K562 (cell line): ENCODE measurements around the gene EFCAB13. TPM values are rescaled to one million over a fixed set of nuclear protein-coding genes. Genes with fewer than 3 reads are reported as not detected.

Source experiments
- ARID1B ChIP-seq: fragments of 450-650 bp; IDR thresholded peaks from 2 replicates; pipeline ENCODE4 v1.6.1; 2016; ENCODE audit warnings: antibody characterized with exemption, mild to moderate bottlenecking, inconsistent platforms
- CBX2 ChIP-seq: fragments of 200-600 bp; sonication (generic); IDR thresholded peaks from one replicate; pipeline ENCODE4 v1.6.1; 2012; ENCODE audit warnings: mild to moderate bottlenecking, low read length, inconsistent platforms; ENCODE audit not compliant: insufficient read depth, poor library complexity, severe bottlenecking
- CHD4 ChIP-seq: fragments of 200-600 bp; sonication (generic); IDR thresholded peaks from 3 replicates; pipeline ENCODE4 v1.6.1; 2012; ENCODE audit warnings: low read depth, mild to moderate bottlenecking, mixed read lengths, low read length, inconsistent platforms; ENCODE audit not compliant: insufficient read depth, insufficient replicate concordance, poor library complexity, severe bottlenecking
- CREM ChIP-seq: IDR thresholded peaks from 2 replicates; pipeline ENCODE4 v1.6.1; 2014; ENCODE audit warnings: antibody characterized with exemption, low read depth
- EP300 ChIP-seq: IDR thresholded peaks from 2 replicates; pipeline ENCODE4 v1.6.1; 2012; ENCODE audit warnings: low read length, improper control_type of control experiment
- FOXJ3 ChIP-seq: sonication (generic); formaldehyde crosslinking; IDR thresholded peaks from 2 replicates; pipeline ENCODE4 v1.4.0; 2020; ENCODE audit warnings: mild to moderate bottlenecking, missing genetic modification reagents
- NR4A1 ChIP-seq, 2 experiments: fragments of 250-450 bp in 1 of 2; fragments of 450-650 bp in 1 of 2; sonication (Bioruptor Pico) in 1 of 2; IDR thresholded peaks; 2 replicates each; pipeline versions ENCODE4 v1.4.0 to v1.6.1; 2016 to 2020; ENCODE audit warnings: mild to moderate bottlenecking in 2 of 2, missing compliant biosample characterization in 1 of 2, missing genetic modification characterization in 1 of 2, moderate library complexity in 1 of 2
- RBM25 ChIP-seq: fragments of 200-400 bp; formaldehyde crosslinking; IDR thresholded peaks from 2 replicates; pipeline ENCODE4 v1.6.1; 2018; ENCODE audit warnings: low read length, low read depth, moderate library complexity; ENCODE audit not compliant: severe bottlenecking
- RCOR1 ChIP-seq, 2 experiments: IDR thresholded peaks; 2 replicates each; pipeline ENCODE4 v1.6.1; 2012; ENCODE audit warnings: low read depth in 2 of 2, low read length in 2 of 2, borderline replicate concordance in 1 of 2, improper control_type of control experiment in 1 of 2
- SMARCA5 ChIP-seq: fragments of 450-650 bp; IDR thresholded peaks from 2 replicates; pipeline ENCODE4 v1.6.1; 2016
- SMC3 ChIP-seq: conservative IDR thresholded peaks from 2 replicates; pipeline ENCODE4 v1.6.1; 2011; ENCODE audit warnings: low read depth, low read length, improper control_type of control experiment; ENCODE audit not compliant: insufficient read depth
- ZFX ChIP-seq: sonication (generic); formaldehyde crosslinking; IDR thresholded peaks from 2 replicates; pipeline ENCODE4 v1.8.0; 2022; ENCODE audit warnings: mild to moderate bottlenecking, missing genetic modification reagents, moderate library complexity
- ZNF444 ChIP-seq: fragments of 250-450 bp; sonication (Bioruptor Pico); IDR thresholded peaks from 2 replicates; pipeline ENCODE4 v1.4.0; 2020; ENCODE audit warnings: mild to moderate bottlenecking, moderate library complexity
- ZNF699 ChIP-seq: fragments of 250-450 bp; sonication (Bioruptor Pico); IDR thresholded peaks from 2 replicates; pipeline ENCODE4 v1.8.0; 2021; ENCODE audit warnings: mild to moderate bottlenecking, moderate library complexity; ENCODE audit not compliant: insufficient replicate concordance
- polyA plus RNA-seq, 8 experiments: library from polyadenylated mRNA; depleted of rRNA in 4 of 8; stranded (reverse) in 5 of 8; unstranded in 3 of 8; fragments of >200 nt; fragmentation: Nextera tagmentation in 2 of 8; fragmentation: Illumina TruSeq in 1 of 8; extraction: Ambion mirVana in 2 of 8; extraction: Trizol in 1 of 8; gene quantifications; 2 replicates each; pipeline versions ENCODE4 v1.2.1 to v1.2.3, GENCODE V29; 2011 to 2014; ENCODE audit warnings: inconsistent platforms in 1 of 8, missing spikeins in 1 of 8
- total RNA-seq, 7 experiments: library from RNA; depleted of rRNA in 6 of 7; stranded (reverse); fragments of >200 nt in 6 of 7; fragmentation: Illumina TruSeq in 2 of 7; extraction: Trizol in 2 of 7; gene quantifications; 2 replicates each; pipeline versions ENCODE4 v1.2.1 to v1.2.3, GENCODE V29; 2011 to 2021; ENCODE audit warnings: low replicate concordance in 1 of 7
- TF ChIP-seq, protein P1 (sequence below): fragments of 250-450 bp; sonication (Bioruptor Pico); IDR thresholded peaks from 2 replicates; pipeline ENCODE4 v1.8.0; 2022; ENCODE audit warnings: moderate library complexity, mild to moderate bottlenecking, inconsistent platforms
- TF ChIP-seq, protein P2 (sequence below): fragments of 250-450 bp; sonication (Bioruptor Pico); IDR thresholded peaks from 2 replicates; pipeline ENCODE4 v1.5.0; 2021; ENCODE audit warnings: mild to moderate bottlenecking, moderate library complexity
- TF ChIP-seq, protein P3 (sequence below): fragments of 250-450 bp; sonication (Bioruptor Pico); IDR thresholded peaks from 2 replicates; pipeline ENCODE4 v1.8.0; 2021; ENCODE audit warnings: moderate library complexity, mild to moderate bottlenecking, inconsistent platforms
- TF ChIP-seq, protein P4 (sequence below): conservative IDR thresholded peaks from 2 replicates; pipeline ENCODE4 v1.6.1; 2011; ENCODE audit warnings: low read depth, mild to moderate bottlenecking, low read length; ENCODE audit not compliant: control insufficient read depth
- TF ChIP-seq, protein P5 (sequence below): sonication (generic); formaldehyde crosslinking; IDR thresholded peaks from 2 replicates; pipeline ENCODE4 v1.5.0; 2020; ENCODE audit warnings: missing genetic modification reagents

The EFCAB13 gene
- total and polyA plus RNA-seq, 9 of the 15 experiments (the other 6 are each of a cell fraction or from before 2014, with no cell fraction given), result 0.32 to 1.3 (median 0.95) TPM

DNA sequence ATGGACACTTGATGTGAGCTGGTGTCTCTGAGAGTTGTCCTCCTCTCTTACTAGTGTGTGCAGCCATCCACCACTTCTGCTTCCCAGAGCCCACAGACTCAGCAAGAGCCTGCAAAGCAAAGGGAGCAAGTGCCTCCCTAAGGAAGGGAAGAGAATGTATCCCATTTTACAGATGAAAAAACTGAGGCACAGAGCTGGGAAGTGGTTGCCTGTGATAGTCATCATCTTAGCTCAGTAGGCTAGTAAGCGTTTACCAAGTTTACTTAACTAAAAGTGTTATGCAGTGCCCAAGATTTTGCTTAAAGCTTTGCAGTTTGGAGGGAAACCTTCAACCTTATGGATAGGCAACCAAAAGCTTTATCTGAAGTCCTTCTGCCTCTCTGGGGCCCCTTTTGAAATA, 23.0 kb upstream of the EFCAB13 start (continued):
- TF ChIP-seq, protein P1, sequence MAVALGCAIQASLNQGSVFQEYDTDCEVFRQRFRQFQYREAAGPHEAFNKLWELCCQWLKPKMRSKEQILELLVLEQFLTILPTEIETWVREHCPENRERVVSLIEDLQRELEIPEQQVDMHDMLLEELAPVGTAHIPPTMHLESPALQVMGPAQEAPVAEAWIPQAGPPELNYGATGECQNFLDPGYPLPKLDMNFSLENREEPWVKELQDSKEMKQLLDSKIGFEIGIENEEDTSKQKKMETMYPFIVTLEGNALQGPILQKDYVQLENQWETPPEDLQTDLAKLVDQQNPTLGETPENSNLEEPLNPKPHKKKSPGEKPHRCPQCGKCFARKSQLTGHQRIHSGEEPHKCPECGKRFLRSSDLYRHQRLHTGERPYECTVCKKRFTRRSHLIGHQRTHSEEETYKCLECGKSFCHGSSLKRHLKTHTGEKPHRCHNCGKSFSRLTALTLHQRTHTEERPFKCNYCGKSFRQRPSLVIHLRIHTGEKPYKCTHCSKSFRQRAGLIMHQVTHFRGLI (CRISPR knock-in tag), result no peak
- TF ChIP-seq, protein P2, sequence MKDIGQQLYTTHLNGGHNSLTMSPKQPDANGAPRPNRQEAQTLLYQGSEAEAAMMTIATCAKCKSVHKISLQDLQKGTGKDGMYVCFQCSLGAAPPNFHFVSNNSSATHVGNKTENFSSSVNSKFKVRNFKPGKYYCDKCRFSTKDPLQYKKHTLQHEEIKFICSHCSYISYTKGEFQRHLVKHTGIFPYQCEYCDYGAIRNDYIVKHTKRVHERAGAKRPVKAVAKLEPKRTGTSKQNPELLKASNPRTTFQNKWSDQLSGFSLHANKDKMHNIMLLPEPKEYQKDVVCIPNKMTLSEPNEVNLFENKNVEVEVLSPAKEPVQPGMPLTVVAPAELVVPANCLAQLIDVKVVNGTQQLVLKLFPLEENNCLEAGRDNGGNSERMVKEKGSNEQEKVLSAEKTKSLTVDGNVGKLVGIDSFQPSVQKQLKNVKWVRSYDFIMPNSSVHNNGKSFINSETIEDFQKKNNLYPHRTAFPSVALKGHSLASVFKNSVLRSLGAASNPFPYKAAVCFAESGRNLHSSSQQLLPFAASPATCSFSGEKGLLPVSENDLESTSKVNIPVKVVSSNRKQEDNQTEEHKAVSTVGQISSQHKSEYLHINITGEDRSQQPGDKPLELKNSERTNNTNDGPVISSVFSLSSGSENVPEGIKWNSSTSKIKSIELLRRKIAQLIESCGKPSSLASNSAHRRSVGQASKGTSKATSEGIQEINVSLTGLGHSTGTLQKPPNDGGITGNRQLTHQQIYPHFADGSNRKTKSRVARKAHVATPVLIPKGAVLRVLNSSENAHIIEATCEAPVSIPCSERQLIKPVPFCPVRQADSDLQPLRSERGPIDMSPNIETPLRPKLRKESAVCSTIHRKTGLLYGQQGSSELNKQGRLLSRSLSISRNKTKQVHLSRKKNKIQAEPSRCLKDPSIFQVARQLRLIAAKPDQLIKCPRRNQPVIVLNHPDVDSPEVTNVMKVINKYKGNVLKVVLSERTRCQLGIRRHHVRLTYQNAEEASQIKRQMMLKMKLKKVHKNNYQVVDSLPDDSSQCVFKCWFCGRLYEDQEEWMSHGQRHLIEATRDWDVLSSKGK (CRISPR knock-in tag), result no peak
- no peak for TF ChIP-seq CREM
- TF ChIP-seq FOXJ3 (CRISPR knock-in tag), result no peak
- no peak for TF ChIP-seq ZFX (CRISPR knock-in tag)
- TF ChIP-seq CBX2, result no peak
- no peak for TF ChIP-seq SMC3
- TF ChIP-seq, protein P3, sequence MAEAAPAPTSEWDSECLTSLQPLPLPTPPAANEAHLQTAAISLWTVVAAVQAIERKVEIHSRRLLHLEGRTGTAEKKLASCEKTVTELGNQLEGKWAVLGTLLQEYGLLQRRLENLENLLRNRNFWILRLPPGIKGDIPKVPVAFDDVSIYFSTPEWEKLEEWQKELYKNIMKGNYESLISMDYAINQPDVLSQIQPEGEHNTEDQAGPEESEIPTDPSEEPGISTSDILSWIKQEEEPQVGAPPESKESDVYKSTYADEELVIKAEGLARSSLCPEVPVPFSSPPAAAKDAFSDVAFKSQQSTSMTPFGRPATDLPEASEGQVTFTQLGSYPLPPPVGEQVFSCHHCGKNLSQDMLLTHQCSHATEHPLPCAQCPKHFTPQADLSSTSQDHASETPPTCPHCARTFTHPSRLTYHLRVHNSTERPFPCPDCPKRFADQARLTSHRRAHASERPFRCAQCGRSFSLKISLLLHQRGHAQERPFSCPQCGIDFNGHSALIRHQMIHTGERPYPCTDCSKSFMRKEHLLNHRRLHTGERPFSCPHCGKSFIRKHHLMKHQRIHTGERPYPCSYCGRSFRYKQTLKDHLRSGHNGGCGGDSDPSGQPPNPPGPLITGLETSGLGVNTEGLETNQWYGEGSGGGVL (CRISPR knock-in tag), result no peak
- TF ChIP-seq ZNF444, result no peak
- peak; percentile 61; the same call in 1 of the 2 replicates for TF ChIP-seq SMARCA5
- TF ChIP-seq RCOR1 (IDR thresholded peaks at IDR 0.05; ENCODE audit: borderline replicate concordance in 1 of 2, low read depth in 2 of 2, low read length in 2 of 2), result 0 out of 4 replicates have a peak, but pooled peaks of 1 of the 2 experiments have one; percentile 28
- TF ChIP-seq RBM25, result peak; percentile 94
- TF ChIP-seq ZNF699 (CRISPR knock-in tag), result no peak
- no peak for TF ChIP-seq NR4A1 (CRISPR knock-in tag; IDR thresholded peaks at IDR 0.05)
- no peak for TF ChIP-seq NR4A1 (tag; IDR thresholded peaks at IDR 0.05)
- no peak for TF ChIP-seq ARID1B
- TF ChIP-seq CHD4, result peak; percentile 59
- TF ChIP-seq, protein P4, sequence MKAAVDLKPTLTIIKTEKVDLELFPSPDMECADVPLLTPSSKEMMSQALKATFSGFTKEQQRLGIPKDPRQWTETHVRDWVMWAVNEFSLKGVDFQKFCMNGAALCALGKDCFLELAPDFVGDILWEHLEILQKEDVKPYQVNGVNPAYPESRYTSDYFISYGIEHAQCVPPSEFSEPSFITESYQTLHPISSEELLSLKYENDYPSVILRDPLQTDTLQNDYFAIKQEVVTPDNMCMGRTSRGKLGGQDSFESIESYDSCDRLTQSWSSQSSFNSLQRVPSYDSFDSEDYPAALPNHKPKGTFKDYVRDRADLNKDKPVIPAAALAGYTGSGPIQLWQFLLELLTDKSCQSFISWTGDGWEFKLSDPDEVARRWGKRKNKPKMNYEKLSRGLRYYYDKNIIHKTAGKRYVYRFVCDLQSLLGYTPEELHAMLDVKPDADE, result no peak
- no peak for TF ChIP-seq EP300
- TF ChIP-seq, protein P5, sequence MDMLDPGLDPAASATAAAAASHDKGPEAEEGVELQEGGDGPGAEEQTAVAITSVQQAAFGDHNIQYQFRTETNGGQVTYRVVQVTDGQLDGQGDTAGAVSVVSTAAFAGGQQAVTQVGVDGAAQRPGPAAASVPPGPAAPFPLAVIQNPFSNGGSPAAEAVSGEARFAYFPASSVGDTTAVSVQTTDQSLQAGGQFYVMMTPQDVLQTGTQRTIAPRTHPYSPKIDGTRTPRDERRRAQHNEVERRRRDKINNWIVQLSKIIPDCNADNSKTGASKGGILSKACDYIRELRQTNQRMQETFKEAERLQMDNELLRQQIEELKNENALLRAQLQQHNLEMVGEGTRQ, result no peak
